Trophoblast cell (in vitro differentiated cells and primary cell): ENCODE measurements around the gene GYG2.

ENCODE experiments used
- DNase-seq, 2 donors: peaks; one replicate each; pipeline ENCODE4 v3.0.0-alpha.2; 2016
- H2AFZ ChIP-seq: 2 replicates; pipeline ENCODE4 v1.6.1; 2013; ENCODE audit warnings: low read length, moderate library complexity, mild to moderate bottlenecking; ENCODE audit not compliant: insufficient read depth, poor library complexity
- H2AK5ac ChIP-seq: 2 replicates; pipeline ENCODE4 v1.6.1; 2013; ENCODE audit warnings: mild to moderate bottlenecking, low read length
- H2BK120ac ChIP-seq: 2 replicates; pipeline ENCODE4 v1.6.1; 2013; ENCODE audit warnings: low read length, mild to moderate bottlenecking, moderate library complexity; ENCODE audit not compliant: insufficient read depth, poor library complexity
- H2BK12ac ChIP-seq: 2 replicates; pipeline ENCODE4 v1.6.1; 2013; ENCODE audit warnings: mild to moderate bottlenecking, low read length, moderate library complexity
- H2BK5ac ChIP-seq: 2 replicates; pipeline ENCODE4 v1.6.1; 2013; ENCODE audit warnings: low read length, low read depth, moderate library complexity, mild to moderate bottlenecking; ENCODE audit not compliant: poor library complexity
- H3K14ac ChIP-seq: 2 replicates; pipeline ENCODE4 v1.6.1; 2013; ENCODE audit warnings: mild to moderate bottlenecking, low read length
- H3K18ac ChIP-seq: 2 replicates; pipeline ENCODE4 v1.6.1; 2013; ENCODE audit warnings: mild to moderate bottlenecking, low read length
- H3K23ac ChIP-seq: 2 replicates; pipeline ENCODE4 v1.6.1; 2013; ENCODE audit warnings: low read length
- H3K27ac ChIP-seq: 2 replicates; pipeline ENCODE4 v1.5.1; 2013; ENCODE audit warnings: low read depth, mild to moderate bottlenecking, inconsistent platforms, low read length, moderate library complexity
- H3K27me3 ChIP-seq: 2 replicates; pipeline ENCODE4 v1.6.1; 2013; ENCODE audit warnings: inconsistent platforms, mild to moderate bottlenecking, low read length, moderate library complexity; ENCODE audit not compliant: insufficient read depth
- H3K36me3 ChIP-seq, 2 experiments: 1 replicate in 1 of 2; 2 replicates in 1 of 2; pipeline ENCODE4 v1.6.1; 2013; ENCODE audit warnings: low read length in 2 of 2, mild to moderate bottlenecking in 2 of 2, moderate library complexity in 1 of 2; ENCODE audit not compliant: insufficient read depth in 2 of 2, control insufficient read depth in 1 of 2
- H3K4ac ChIP-seq: 2 replicates; pipeline ENCODE4 v1.6.1; 2013; ENCODE audit warnings: low read depth, mild to moderate bottlenecking, low read length, moderate library complexity
- H3K4me1 ChIP-seq, 2 experiments: 1 replicate in 1 of 2; 2 replicates in 1 of 2; pipeline ENCODE4 v1.6.1; 2013; ENCODE audit warnings: low read length in 2 of 2, mild to moderate bottlenecking in 2 of 2, moderate library complexity in 1 of 2; ENCODE audit not compliant: insufficient read depth in 2 of 2, control insufficient read depth in 1 of 2
- H3K4me2 ChIP-seq: 2 replicates; pipeline ENCODE4 v1.6.1; 2013; ENCODE audit warnings: inconsistent platforms, mild to moderate bottlenecking, low read length, moderate library complexity
- H3K4me3 ChIP-seq: 2 replicates; pipeline ENCODE4 v1.5.1; 2013; ENCODE audit warnings: mild to moderate bottlenecking, low read depth, low read length, inconsistent platforms
- H3K79me1 ChIP-seq: one replicate; pipeline ENCODE4 v1.6.1; 2013; ENCODE audit warnings: low read length
- H3K79me2 ChIP-seq: 2 replicates; pipeline ENCODE4 v1.6.1; 2013; ENCODE audit warnings: low read length, mild to moderate bottlenecking; ENCODE audit not compliant: control insufficient read depth, insufficient read depth, poor library complexity
- H3K9ac ChIP-seq: 2 replicates; pipeline ENCODE4 v1.6.1; 2013; ENCODE audit warnings: mild to moderate bottlenecking, low read length
- H3K9me3 ChIP-seq: 2 replicates; pipeline ENCODE4 v1.6.1; 2013; ENCODE audit warnings: low read depth, mild to moderate bottlenecking, control low read depth, inconsistent platforms, low read length; ENCODE audit not compliant: insufficient read depth
- H4K12ac ChIP-seq: 2 replicates; pipeline ENCODE4 v1.6.1; 2013; ENCODE audit warnings: low read depth, mild to moderate bottlenecking, low read length, moderate library complexity
- H4K8ac ChIP-seq: 2 replicates; pipeline ENCODE4 v1.6.1; 2013; ENCODE audit warnings: low read depth, mild to moderate bottlenecking, low read length, moderate library complexity
- H4K91ac ChIP-seq: one replicate; pipeline ENCODE4 v1.6.1; 2013; ENCODE audit warnings: low read depth, mild to moderate bottlenecking, low read length, moderate library complexity
- WGBS: extraction: QIAGEN DNeasy Blood & Tissue Kit; methylation state at CpG from one replicate; pipeline ENCODE4 v1.1.7; 2013; ENCODE audit warnings: missing lambda C conversion rate; ENCODE audit not compliant: insufficient read length, insufficient coverage; ENCODE audit errors: extremely low coverage; 5-methylcytosine and 5-hydroxymethylcytosine counted together

The GYG2 gene

GRCh38 chrX:2855761-2856160 lies 27.0 kb downstream of the GYG2 start:
- Histone ChIP-seq H3K9me3 (no peaks in the 10 kb centered on the region), H4K12ac (no peak overlapping the region), H3K27me3 (no peaks in the 10 kb centered on the region), H4K8ac (no peak overlapping the region), H3K79me1 (no peaks in the 10 kb centered on the region), H4K91ac (no peak overlapping the region), H3K27ac (no peak overlapping the region), H3K36me3 (peaks cover 18% of the 10 kb centered on the region in 2 experiments), H3K79me2 (no peaks in the 10 kb centered on the region), H3K18ac (no peak overlapping the region), H2AFZ (no peak overlapping the region), H2BK120ac (no peak overlapping the region), H2BK5ac (no peak overlapping the region), H2AK5ac (no peak overlapping the region), H3K23ac (no peak overlapping the region), H3K14ac (no peak overlapping the region), H3K4me3 (no peak overlapping the region), H2BK12ac (no peak overlapping the region), H3K9ac (no peak overlapping the region), H3K4me2 (no peak overlapping the region), H3K4ac (no peak overlapping the region), H3K4me1 (no peaks in the 10 kb centered on the region)
- no CpG with 5 or more reads among the region's 2 CpGs for WGBS
- DNase-seq: no peak

GRCh38 chrX:2857566-2857965 lies 28.8 kb downstream of the GYG2 start:
- H3K9ac ChIP-seq: no peak overlapping the region
- DNase-seq: no peak
- H4K91ac ChIP-seq: no peak overlapping the region
- H3K14ac ChIP-seq: no peak overlapping the region
- no peak overlapping the region for H2BK120ac ChIP-seq
- no peak overlapping the region for H3K27ac ChIP-seq
- H4K8ac ChIP-seq: no peak overlapping the region
- no peak overlapping the region for H3K18ac ChIP-seq
- H3K4me1 ChIP-seq: peaks cover 0 to 2% of the 10 kb centered on the region in 2 experiments
- no peaks in the 10 kb centered on the region for H3K79me2 ChIP-seq
- H2AK5ac ChIP-seq: no peak overlapping the region
- no peaks in the 10 kb centered on the region for H3K9me3 ChIP-seq
- H4K12ac ChIP-seq: no peak overlapping the region
- no peaks in the 10 kb centered on the region for H3K79me1 ChIP-seq
- H3K4me2 ChIP-seq: no peak overlapping the region
- no peaks in the 10 kb centered on the region for H3K27me3 ChIP-seq
- no peak overlapping the region for H2BK5ac ChIP-seq
- peaks cover 29 to 30% of the 10 kb centered on the region in 2 experiments for H3K36me3 ChIP-seq
- H3K4me3 ChIP-seq: no peak overlapping the region
- H2AFZ ChIP-seq: no peak overlapping the region
- WGBS: no CpG with 5 or more reads among the region's 3 CpGs
- H2BK12ac ChIP-seq: no peak overlapping the region
- H3K23ac ChIP-seq: no peak overlapping the region
- no peak overlapping the region for H3K4ac ChIP-seq

DNA sequence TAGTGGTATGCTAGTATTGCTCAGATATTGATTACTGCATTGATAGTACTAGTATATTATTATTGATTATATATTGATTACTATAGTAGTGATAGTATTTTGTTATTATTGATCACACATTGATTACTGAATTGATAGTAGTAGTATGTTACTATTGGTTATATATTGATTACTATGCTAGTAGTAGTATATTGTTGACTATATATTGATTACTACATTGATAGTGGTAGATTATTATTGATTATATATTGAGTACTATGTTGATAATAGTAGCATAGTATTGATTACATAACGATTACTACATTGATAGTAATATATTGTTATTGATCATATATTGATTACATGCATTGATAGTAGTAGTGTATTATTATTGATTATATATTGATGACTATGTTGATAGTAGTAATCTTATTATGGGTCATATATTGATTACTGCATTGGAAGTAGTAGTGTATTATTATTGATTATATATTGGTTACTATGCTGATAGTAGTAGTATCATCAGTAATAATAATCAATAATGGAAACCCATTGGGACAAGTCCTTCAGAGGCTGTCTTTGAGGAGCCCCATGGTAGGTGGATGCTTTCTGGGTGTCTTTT lies 30.6 kb downstream of the GYG2 start:
- no peaks in the 10 kb centered on the region for H3K79me1 ChIP-seq

DNA sequence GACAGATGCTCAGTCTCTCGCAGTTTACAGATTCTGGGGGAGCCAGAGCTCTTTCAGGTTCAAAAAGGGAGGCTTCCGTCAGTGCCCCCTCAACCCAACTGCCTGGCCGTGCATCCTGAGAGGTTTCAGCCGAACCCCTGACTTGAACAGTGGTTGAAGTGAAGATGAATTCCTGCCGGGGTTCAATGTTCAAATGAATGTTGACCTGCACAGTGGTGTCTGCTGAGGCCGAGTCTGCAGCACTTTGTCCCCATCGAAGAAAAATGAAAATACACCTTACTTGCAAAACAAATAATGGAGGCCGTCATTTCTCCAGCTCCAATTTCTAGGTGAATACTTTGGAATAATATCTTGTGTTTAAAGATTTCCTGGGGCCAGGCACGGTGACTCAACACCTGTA lies 33.7 kb downstream of the GYG2 start:
- DNase-seq: no peak
- no peak overlapping the region for H3K4me3 ChIP-seq
- no peak overlapping the region for H2BK5ac ChIP-seq
- H3K14ac ChIP-seq: no peak overlapping the region
- no peak overlapping the region for H2BK120ac ChIP-seq
- no peak overlapping the region for H2BK12ac ChIP-seq
- no peaks in the 10 kb centered on the region for H3K27me3 ChIP-seq
- peaks cover 5 to 8% of the 10 kb centered on the region in 2 experiments for H3K4me1 ChIP-seq
- no CpG with 5 or more reads among the region's 9 CpGs for WGBS
- H4K91ac ChIP-seq: no peak overlapping the region
- H3K9me3 ChIP-seq: no peaks in the 10 kb centered on the region
- no peak overlapping the region for H3K23ac ChIP-seq
- H3K27ac ChIP-seq: no peak overlapping the region
- H3K9ac ChIP-seq: no peak overlapping the region
- H3K4me2 ChIP-seq: no peak overlapping the region
- H3K36me3 ChIP-seq: peaks cover 18 to 25% of the 10 kb centered on the region in 2 experiments
- H3K79me2 ChIP-seq: no peaks in the 10 kb centered on the region
- no peak overlapping the region for H2AK5ac ChIP-seq
- H2AFZ ChIP-seq: no peak overlapping the region
- H3K4ac ChIP-seq: no peak overlapping the region
- no peak overlapping the region for H4K12ac ChIP-seq
- H4K8ac ChIP-seq: no peak overlapping the region
- no peak overlapping the region for H3K18ac ChIP-seq
- no peaks in the 10 kb centered on the region for H3K79me1 ChIP-seq

More for the DNA sequence above, 30.6 kb downstream of the GYG2 start:
- Histone ChIP-seq H2BK5ac (no peak overlapping the region), H3K14ac (no peak overlapping the region), H3K4me1 (peaks cover 2 to 8% of the 10 kb centered on the region in 2 experiments), H3K79me2 (no peaks in the 10 kb centered on the region), H3K4me2 (no peak overlapping the region), H3K4me3 (no peak overlapping the region), H4K8ac (no peak overlapping the region), H3K9me3 (no peaks in the 10 kb centered on the region), H2AFZ (no peak overlapping the region), H2BK12ac (no peak overlapping the region), H3K9ac (no peak overlapping the region), H4K91ac (no peak overlapping the region), H3K4ac (no peak overlapping the region), H3K27ac (no peak overlapping the region), H3K23ac (no peak overlapping the region), H4K12ac (no peak overlapping the region), H3K27me3 (no peaks in the 10 kb centered on the region), H3K18ac (no peak overlapping the region), H2BK120ac (no peak overlapping the region), H3K36me3 (peaks cover 26 to 31% of the 10 kb centered on the region in 2 experiments), H2AK5ac (no peak overlapping the region)
- no peak for DNase-seq
- WGBS: no CpG with 5 or more reads among the region's 1 CpG
